PC-3 (cell line): ENCODE measurements around the gene CARS1. TPM values are rescaled to one million over a fixed set of nuclear protein-coding genes. Genes with fewer than 3 reads are reported as not detected.

Source experiments
- ATAC-seq: fragments of 200-7000 bp; cut with Tn5 transposase; 2 replicates; pipeline ENCODE4 v1.9.1; 2020; ENCODE audit warnings: mild to moderate bottlenecking, moderate library complexity
- BruUV-seq: library from RNA; stranded (reverse); fragments of 400-500 nt; replicated peaks from 2 replicates; lab custom pipeline; 2021; lab: Mats Ljungman, UMichigan
- CTCF ChIA-PET: fragments of 300-600 bp; sonication (Branson Sonifier 250); formaldehyde crosslinking; loops from one replicate; lab custom pipeline; 2022; ENCODE audit warnings: antibody characterized with exemption; lab: Charles Lee
- POLR2A ChIA-PET: fragments of 300-600 bp; sonication (Branson Sonifier 250); formaldehyde crosslinking; loops from one replicate; lab custom pipeline; 2022; ENCODE audit warnings: antibody characterized with exemption; ENCODE audit not compliant: unreplicated experiment; lab: Charles Lee
- DNase-seq: peaks from one replicate; pipeline ENCODE4 v3.0.0-alpha.2; 2015
- H2AFZ ChIP-seq: fragments of 300-600 bp; sonication (generic); 2 replicates; pipeline ENCODE4 v1.6.0; 2016; ENCODE audit warnings: antibody characterized with exemption, low read length
- H3F3A ChIP-seq: fragments of 300-600 bp; sonication (generic); one replicate; pipeline ENCODE4 v1.6.0; 2017; ENCODE audit warnings: antibody characterized with exemption, low read length, control low read depth, mild to moderate bottlenecking; ENCODE audit not compliant: unreplicated experiment
- H3K27ac ChIP-seq: fragments of 300-600 bp; sonication (generic); 2 replicates; pipeline ENCODE4 v1.5.1; 2016; ENCODE audit warnings: mild to moderate bottlenecking, low read length
- H3K27me3 ChIP-seq: fragments of 300-600 bp; sonication (generic); 2 replicates; pipeline ENCODE4 v1.6.1; 2016; ENCODE audit warnings: low read length, mixed read lengths
- H3K36me3 ChIP-seq: fragments of 300-600 bp; sonication (generic); 2 replicates; pipeline ENCODE4 v1.6.1; 2016; ENCODE audit warnings: low read depth, mixed run types, low read length, mixed read lengths
- H3K4me1 ChIP-seq: fragments of 300-600 bp; sonication (generic); 2 replicates; pipeline ENCODE4 v1.5.1; 2016; ENCODE audit warnings: low read length; ENCODE audit not compliant: insufficient read depth
- H3K4me2 ChIP-seq: fragments of 300-600 bp; sonication (generic); 2 replicates; pipeline ENCODE4 v1.6.0; 2016; ENCODE audit warnings: low read length
- H3K4me3 ChIP-seq: fragments of 300-600 bp; sonication (generic); 2 replicates; pipeline ENCODE4 v1.5.1; 2016; ENCODE audit warnings: mild to moderate bottlenecking, low read length, mixed read lengths
- H3K79me2 ChIP-seq: fragments of 300-600 bp; sonication (generic); 2 replicates; pipeline ENCODE4 v1.6.1; 2017; ENCODE audit warnings: low read length, mixed read lengths
- H3K9ac ChIP-seq: fragments of 300-600 bp; sonication (generic); 2 replicates; pipeline ENCODE4 v1.6.0; 2016; ENCODE audit warnings: mild to moderate bottlenecking, low read length
- H3K9me2 ChIP-seq: fragments of 300-600 bp; sonication (generic); replicated peaks from 2 replicates; pipeline ENCODE4 v1.6.1; 2016; ENCODE audit warnings: mixed run types, low read length, mixed read lengths
- H3K9me3 ChIP-seq: fragments of 300-600 bp; sonication (generic); 2 replicates; pipeline ENCODE4 v1.6.1; 2016; ENCODE audit warnings: low read length, mixed read lengths
- H4K20me1 ChIP-seq: fragments of 300-600 bp; sonication (generic); 2 replicates; pipeline ENCODE4 v1.6.1; 2016; ENCODE audit warnings: low read length, mixed read lengths
- CTCF ChIP-seq: fragments of 300-600 bp; sonication (generic); conservative IDR thresholded peaks from 2 replicates; pipeline ENCODE4 v1.5.1; 2017; ENCODE audit warnings: antibody characterized with exemption, low read depth, mild to moderate bottlenecking, low read length
- EZH2 ChIP-seq: fragments of 300-600 bp; sonication (generic); IDR thresholded peaks from one replicate; pipeline ENCODE4 v1.6.1; 2017; ENCODE audit warnings: antibody characterized with exemption, mild to moderate bottlenecking, low read length; ENCODE audit not compliant: unreplicated experiment
- EZH2phosphoT487 ChIP-seq: fragments of 300-600 bp; sonication (generic); IDR thresholded peaks from 2 replicates; pipeline ENCODE4 v1.6.1; 2018; ENCODE audit warnings: mild to moderate bottlenecking, antibody characterized with exemption, low read length, borderline replicate concordance
- intact Hi-C: fragments of 100-400 bp; cut with micrococcal nuclease; formaldehyde crosslinking; loops from 2 replicates; pipeline ENCODE4 v1.9.0; 2023
- total RNA-seq: library from RNA; depleted of rRNA; stranded (reverse); fragments of >200 nt; gene quantifications from 2 replicates; pipeline ENCODE4 v1.2.3, GENCODE V29; 2014

Gene CARS1
- total RNA-seq, 1 experiment from 2014 or later, result 39.7 TPM

GRCh38 chr11:3081386-3081751 is 24.1 kb upstream of the CARS1 start:
- no peak for TF ChIP-seq CTCF
- TF ChIP-seq EZH2phosphoT487, result no peak
- H3K36me3 ChIP-seq, result no peaks in the 10 kb centered on the region
- H3K4me2 ChIP-seq, result no peak overlapping the region
- H3K79me2 ChIP-seq, result no peaks in the 10 kb centered on the region
- H3K9me3 ChIP-seq, result no peaks in the 10 kb centered on the region
- H4K20me1 ChIP-seq, result no peaks in the 10 kb centered on the region
- H3K27me3 ChIP-seq, result no peaks in the 10 kb centered on the region
- DNase-seq, result no peak
- POLR2A ChIA-PET, result no interaction called here
- BruUV-seq, result no TSS peak
- no peak overlapping the region for H2AFZ ChIP-seq
- H3K9me2 ChIP-seq, result no peaks in the 10 kb centered on the region
- no peaks in the 10 kb centered on the region for H3F3A ChIP-seq
- H3K4me1 ChIP-seq, result no peaks in the 10 kb centered on the region; the same call in 1 of the 2 replicates
- no peak overlapping the region for H3K27ac ChIP-seq
- no peak overlapping the region for H3K4me3 ChIP-seq
- H3K9ac ChIP-seq, result no peak overlapping the region
- intact Hi-C loops, result no loop called here
- CTCF ChIA-PET, result interaction anchor here (0.7 kb wide), 1 partner anchor 8 kb away, joined by 9 read pairs; no protein-coding TSS in a partner anchor
- no peak for ATAC-seq

- no peak overlapping the region for H2AFZ ChIP-seq
- H3K27ac ChIP-seq, result no peak overlapping the region
- CTCF ChIA-PET, result interaction anchor here (0.6 to 0.7 kb wide), 2 partner anchors 9 to 10 kb away, joined by 3 to 9 read pairs; no protein-coding TSS in a partner anchor
- no peak overlapping the region for H3K4me2 ChIP-seq
- TF ChIP-seq CTCF, result no peak
- TF ChIP-seq EZH2, result no peak
- TF ChIP-seq EZH2phosphoT487, result no peak
- no peaks in the 10 kb centered on the region for H3F3A ChIP-seq
- no peaks in the 10 kb centered on the region for H3K9me2 ChIP-seq
- DNase-seq (peak; percentile 19), ATAC-seq (no peak)
- H3K36me3 ChIP-seq, result no peaks in the 10 kb centered on the region
- no peaks in the 10 kb centered on the region for H4K20me1 ChIP-seq
- no peak overlapping the region for H3K9ac ChIP-seq
- no peaks in the 10 kb centered on the region for H3K27me3 ChIP-seq
- H3K4me3 ChIP-seq, result no peak overlapping the region
- H3K4me1 ChIP-seq, result no peaks in the 10 kb centered on the region; the same call in 1 of the 2 replicates
- H3K9me3 ChIP-seq, result no peaks in the 10 kb centered on the region
- intact Hi-C loops, result no loop called here
- POLR2A ChIA-PET, result no interaction called here
- no peaks in the 10 kb centered on the region for H3K79me2 ChIP-seq
- no TSS peak for BruUV-seq
Observed at GRCh38 chr11:3080733-3081385, 23.6 kb upstream of the CARS1 start.

GRCh38 chr11:3080104-3080503 is 22.9 kb upstream of the CARS1 start:
- no peaks in the 10 kb centered on the region for H3K79me2 ChIP-seq

More at GRCh38 chr11:3080104-3080503, 22.9 kb upstream of the CARS1 start:
- ChIA-PET CTCF (interaction anchor here (0.6 kb wide), 1 partner anchor 11 kb away, joined by 3 read pairs; no protein-coding TSS in a partner anchor), POLR2A (no interaction called here)
- no TSS peak for BruUV-seq
- DNase-seq (peak; percentile 12), ATAC-seq (no peak)
- Histone ChIP-seq H2AFZ (no peak overlapping the region), H4K20me1 (no peaks in the 10 kb centered on the region), H3K9me2 (no peaks in the 10 kb centered on the region), H3K4me1 (no peaks in the 10 kb centered on the region; the same call in 1 of the 2 replicates), H3K27ac (no peak overlapping the region), H3K36me3 (no peaks in the 10 kb centered on the region), H3F3A (no peaks in the 10 kb centered on the region), H3K9me3 (no peaks in the 10 kb centered on the region), H3K4me2 (no peak overlapping the region), H3K9ac (no peak overlapping the region), H3K27me3 (no peaks in the 10 kb centered on the region), H3K4me3 (no peak overlapping the region)
- no peak for TF ChIP-seq EZH2phosphoT487
- no peak for TF ChIP-seq CTCF
- intact Hi-C loops, result no loop called here
